Measurements from ENCODE around the gene CLASRP.
"Not testable (repeated sequence)": the region's sequence is repeated elsewhere in the genome, so short reads cannot be mapped to it uniquely, and the experiment has no call there.

Gene CLASRP

GRCh38 chr19:45038931-45039893 lies at the start of gene CLASRP:
Gene CLASRP, plus strand, starts transcription at chr19:45039045. Its CDS starts 1,168 bp downstream, at chr19:45040213.
- peak; percentile 89 for FAIRE-seq

GRCh38 chr19:44990459-44990858 lies 48.4 kb upstream of the CLASRP start:
- FAIRE-seq, result no peak

GRCh38 chr19:44990966-44991365 lies 47.9 kb upstream of the CLASRP start:
- FAIRE-seq, result no peak

DNA sequence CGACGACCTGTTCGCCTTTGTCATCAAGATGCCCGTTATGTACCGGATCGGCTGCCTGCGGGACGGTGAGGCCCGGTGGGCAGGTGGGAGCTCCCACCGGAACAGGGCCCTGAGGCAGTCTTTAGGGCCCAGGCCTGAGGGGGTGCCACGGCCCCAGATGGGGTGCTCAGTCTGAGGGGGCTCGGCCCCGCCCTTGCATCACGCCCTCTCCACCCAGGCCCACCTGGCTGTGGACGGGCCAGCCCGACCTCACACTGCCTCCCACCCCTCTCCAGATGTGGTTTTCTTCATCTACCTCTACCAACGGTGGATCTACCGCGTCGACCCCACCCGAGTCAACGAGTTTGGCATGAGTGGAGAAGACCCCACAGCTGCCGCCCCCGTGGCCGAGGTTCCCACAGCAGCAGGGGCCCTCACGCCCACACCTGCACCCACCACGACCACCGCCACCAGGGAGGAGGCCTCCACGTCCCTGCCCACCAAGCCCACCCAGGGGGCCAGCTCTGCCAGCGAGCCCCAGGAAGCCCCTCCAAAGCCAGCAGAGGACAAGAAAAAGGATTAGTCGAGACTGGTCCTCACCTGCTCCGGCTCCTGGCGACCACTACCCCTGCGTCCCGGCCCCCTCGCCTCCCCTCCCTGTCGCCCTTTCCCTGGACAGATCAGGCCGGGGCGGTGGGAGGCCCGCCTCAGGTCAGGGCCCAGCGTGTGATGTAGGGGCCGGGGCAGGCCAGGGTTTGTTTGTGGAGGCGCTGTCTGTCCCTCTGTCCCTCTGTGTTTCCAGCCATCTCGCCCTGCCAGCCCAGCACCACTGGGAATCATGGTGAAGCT lies 46.3 kb upstream of the CLASRP start:
- FAIRE-seq, result no peak

- FAIRE-seq, result no peak
Observed at GRCh38 chr19:44993526-44993925, 45.3 kb upstream of the CLASRP start.

DNA sequence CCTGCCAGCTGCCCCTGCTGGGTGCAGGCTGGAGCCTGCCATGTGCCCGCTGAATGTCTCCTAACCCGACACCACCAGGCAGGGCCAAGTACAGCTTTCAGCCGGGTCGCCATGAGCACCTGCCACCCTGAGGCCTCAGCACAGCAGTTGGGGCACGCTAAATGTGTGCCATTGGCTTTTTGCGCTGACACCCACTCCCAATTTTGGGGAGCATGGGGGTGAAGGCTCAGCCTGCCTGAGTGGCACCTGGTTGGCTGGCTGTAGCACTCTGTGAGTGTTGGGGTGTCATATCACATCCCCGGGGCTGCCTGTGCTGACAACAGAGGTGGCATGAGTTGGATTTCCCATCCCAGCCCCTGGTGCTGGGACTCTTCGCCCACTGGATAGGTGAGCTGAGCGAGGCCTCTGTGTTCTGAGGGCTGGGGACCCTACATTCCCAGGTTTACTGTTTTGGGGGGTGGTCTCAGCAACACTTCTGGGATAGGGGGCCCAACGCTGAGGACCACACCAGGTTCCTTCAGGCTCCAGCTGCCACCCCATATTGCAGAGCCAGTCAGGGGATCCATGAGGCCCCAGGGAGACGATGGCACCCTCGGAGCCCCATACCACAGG lies 44.8 kb upstream of the CLASRP start:
- no peak for FAIRE-seq

DNA sequence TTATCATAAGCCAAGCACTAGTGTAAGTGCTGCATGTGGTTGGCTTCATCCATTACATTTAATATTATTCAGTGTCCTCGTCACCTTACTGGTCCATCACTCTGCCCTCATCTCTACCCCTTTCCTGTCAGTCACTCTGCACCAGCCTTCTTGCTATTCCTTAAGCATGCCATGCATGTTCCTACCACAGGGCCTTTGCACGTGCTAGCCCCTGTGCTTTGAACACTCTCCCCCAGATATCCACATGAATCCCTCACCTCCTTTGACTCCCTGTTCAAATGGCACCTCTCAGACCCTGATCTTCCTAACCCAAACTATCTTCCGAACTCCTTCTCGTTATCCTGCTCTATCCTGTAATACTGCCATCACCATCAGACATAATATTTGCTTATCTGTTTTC lies 40.8 kb upstream of the CLASRP start:
- no peak for FAIRE-seq

DNA sequence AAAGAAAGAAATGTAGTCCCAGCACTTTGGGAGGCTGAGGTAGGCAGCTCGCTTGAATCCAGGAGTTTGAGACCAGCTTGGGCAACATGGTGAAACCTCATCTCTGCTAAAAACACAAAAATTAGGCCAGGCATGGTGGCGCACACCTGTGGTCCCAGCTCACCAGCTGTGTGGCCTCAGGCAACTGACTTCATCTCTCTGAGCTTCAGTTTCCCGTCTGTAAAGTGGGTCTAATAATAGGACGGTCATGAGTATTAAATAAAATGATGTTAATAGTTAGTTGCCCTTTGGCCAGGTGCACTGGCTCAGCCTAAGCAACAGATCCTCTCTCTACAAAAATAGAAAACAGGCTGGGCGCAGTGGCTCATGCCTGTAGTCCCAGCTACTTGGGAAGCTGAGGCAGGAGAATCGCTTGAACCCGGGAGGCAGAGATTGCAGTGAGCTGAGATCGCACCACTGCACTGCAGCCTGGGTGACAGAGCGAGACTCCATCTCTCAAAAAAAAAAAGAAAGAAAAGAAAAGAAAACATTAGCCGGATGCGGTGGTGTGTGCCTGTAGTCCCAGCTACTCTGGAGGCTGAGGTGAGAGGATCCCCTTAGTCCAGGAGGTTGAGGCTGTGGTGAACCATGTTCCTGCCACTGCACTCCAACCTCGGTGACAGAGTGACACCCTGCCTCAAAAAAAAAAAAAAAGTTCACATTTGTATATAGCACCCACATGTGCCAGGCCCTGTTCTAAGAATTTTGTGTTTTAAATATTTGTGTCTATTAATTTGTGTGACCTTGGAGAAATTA lies 39.5 kb upstream of the CLASRP start:
- not testable (repeated sequence) for FAIRE-seq

DNA sequence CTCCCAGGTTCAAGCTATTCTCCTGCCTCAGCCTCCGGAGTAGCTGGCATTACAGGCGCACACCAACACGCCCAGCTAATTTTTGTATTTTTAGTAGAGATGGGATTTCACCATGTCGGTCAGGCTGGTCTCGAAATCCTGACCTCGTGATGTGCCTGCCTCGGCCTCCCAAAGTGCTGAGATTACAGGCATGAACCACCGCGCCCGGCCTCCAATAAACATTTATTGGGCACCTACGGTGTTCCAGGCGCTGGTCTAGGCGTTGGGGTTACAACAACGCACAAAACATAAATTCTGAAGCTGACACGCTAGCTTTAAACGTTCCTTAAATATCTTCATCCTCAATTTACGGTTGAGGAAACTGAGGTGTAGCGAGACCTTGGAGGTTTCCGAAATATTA lies 38.2 kb upstream of the CLASRP start:
- FAIRE-seq, result not testable (repeated sequence)

DNA sequence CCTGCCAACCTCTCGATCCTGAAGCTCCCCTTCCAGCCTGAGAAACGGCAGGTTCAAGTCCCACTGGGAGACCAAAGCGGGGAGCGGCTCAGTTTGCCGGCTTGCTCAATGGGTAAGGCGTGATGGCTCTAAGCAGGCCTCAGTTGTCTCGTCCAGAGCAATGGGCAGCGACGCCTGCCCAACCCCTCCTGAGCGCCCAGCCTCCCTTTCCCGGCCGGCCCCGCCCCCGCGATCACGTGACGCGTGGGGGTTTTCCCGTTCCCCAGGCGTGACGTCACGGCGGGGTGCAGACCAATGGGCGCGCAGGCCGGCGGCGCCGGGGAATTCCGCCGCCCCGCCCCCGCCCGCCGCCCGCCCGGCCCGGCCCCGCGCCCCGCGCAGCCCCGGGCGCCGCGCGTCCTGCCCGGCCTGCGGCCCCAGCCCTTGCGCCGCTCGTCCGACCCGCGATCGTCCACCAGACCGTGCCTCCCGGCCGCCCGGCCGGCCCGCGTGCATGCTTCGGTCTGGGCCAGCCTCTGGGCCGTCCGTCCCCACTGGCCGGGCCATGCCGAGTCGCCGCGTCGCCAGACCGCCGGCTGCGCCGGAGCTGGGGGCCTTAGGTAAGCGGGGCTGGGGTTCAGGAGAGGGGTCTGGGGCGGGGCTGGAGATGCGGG lies 37.6 kb upstream of the CLASRP start, which contains the start of gene RELB:
TSS of gene RELB (plus strand) at position 378 of the 653 bp plus-strand sequence. CDS start at position 494, 116 bp downstream.
- no peak for FAIRE-seq

DNA sequence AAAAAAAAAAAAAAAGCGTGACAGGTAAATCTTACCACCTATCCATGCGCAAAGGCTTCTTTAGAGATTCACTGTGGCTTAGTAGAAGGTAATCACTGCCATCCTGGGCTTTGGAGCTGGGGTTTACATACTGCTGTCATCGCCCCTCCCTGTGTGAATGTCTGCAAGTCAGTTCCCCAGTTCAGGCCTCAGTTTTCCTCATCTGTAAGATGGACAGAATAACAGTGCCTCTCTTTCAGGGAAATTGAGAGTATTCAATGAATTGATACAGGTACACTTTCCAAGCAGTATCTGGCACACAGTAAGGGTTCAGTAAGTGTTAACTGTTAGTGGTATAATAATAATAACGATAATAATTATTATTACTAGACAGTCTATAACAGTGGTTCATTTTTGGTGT lies 35.4 kb upstream of the CLASRP start:
- FAIRE-seq, result no peak

DNA sequence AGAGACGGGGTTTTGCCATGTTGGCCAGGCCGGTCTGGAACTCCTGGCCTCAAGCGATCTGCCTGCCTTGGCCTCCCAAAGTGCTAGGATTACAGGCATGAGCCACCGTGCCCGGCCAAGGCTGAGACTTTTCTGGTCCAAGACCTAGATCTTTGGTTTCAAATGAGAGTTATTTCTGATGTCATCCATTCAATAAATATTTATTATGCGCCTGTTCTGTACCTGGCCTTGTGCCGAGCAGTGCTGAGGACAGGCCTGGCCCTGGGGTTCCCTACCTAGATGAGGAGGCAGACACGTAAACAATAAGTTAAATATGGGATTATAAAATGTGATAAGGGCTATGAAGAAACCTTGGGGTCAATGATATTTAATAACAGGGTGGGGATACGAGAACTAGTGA lies 33.1 kb upstream of the CLASRP start:
- no peak for FAIRE-seq

GRCh38 chr19:45008552-45008951 lies 30.3 kb upstream of the CLASRP start:
- no peak for FAIRE-seq

DNA sequence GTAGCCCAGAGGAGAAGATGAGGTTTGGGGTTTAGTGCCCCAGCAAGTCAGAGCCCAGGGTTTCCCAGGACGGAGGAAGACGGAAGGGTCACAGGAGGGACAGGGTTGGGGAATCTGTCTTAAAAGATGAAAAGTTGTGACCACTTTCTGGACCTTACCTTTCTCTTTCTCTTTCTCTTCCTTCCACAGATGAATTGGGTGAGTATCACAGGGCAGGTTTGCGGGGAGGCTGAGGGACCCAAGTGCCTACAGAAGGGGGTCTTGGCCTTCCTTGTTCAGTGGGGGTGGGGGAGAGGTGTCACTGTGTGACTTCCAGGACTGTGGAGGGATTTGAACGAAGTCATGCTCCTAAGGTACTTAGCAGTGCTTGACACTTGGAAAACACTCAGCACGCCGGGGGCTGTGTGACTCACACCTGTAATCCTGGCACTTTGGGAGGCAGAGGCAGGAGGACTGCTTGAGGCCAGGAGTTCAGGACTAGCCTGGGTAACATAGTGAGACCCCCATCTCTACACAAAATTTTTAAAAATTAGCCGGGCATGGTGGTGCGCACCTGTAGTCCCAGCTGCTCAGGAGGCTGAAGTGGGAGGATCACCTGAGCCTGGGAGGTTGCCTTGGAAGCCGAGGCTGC lies 29.1 kb upstream of the CLASRP start:
- no peak for FAIRE-seq

DNA sequence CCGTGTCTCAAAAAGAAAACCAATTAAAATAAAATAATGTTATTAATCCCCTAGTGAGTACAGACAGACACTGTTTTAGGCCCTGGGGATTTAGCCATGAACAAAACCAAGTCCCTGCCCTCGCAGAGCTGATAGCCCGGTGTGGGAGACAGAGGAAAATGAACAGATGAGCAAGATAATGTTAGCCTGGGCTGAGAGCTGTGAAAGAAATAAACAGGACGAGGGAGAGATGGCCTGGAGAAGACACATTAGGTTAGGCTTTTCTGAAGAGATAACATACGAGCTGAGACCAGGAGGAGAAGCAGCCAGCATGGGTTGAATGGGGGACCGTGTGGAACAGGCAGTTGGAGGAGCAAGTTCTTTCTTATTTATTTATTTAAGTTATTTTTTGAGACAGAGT lies 28.5 kb upstream of the CLASRP start:
- FAIRE-seq, result no peak

- FAIRE-seq, result no peak
Observed at GRCh38 chr19:45011959-45012358, 26.9 kb upstream of the CLASRP start.

GRCh38 chr19:45016388-45017314 lies 22.2 kb upstream of the CLASRP start:
- FAIRE-seq, result no peak

GRCh38 chr19:45019187-45019586 lies 19.7 kb upstream of the CLASRP start:
- no peak for FAIRE-seq

DNA sequence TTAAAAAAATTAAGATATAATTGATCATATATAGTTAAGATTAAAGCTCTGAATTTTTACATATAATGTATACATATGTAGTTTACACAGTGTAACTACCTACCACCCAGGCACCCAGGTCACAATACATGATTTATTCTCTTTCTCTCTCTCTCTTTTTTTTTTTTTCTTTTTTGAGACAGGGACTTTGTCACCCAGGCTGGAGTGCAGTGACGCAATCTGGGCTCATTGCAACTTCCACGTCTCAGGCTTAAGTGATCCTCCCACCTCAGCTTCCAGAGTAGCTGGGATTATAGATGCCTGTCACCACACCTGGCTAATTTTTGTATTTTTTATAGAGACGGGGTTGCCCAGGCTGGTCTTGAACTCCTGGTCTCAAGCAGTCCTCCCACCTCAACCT lies 18.8 kb upstream of the CLASRP start:
- no peak for FAIRE-seq

- no peak for FAIRE-seq
Observed at GRCh38 chr19:45021971-45022370, 16.9 kb upstream of the CLASRP start.
